Choroid plexus epithelial cell (primary cell): ENCODE results near the gene LRRC8D.
A peak's percentile ranks its signal among the peaks of the same experiment; 100 is the strongest.

Experiments
- DNase-seq: peaks from one replicate; pipeline ENCODE4 v3.0.0-alpha.2; 2010; ENCODE audit warnings: low read depth
- H3K4me3 ChIP-seq: 2 replicates; pipeline ENCODE4 v1.5.1; 2011; ENCODE audit warnings: low read depth, mild to moderate bottlenecking, control low read depth, low read length, moderate library complexity
- TF ChIP-seq, protein P1 (sequence below): conservative IDR thresholded peaks from 2 replicates; pipeline ENCODE4 v1.5.1; 2011; ENCODE audit warnings: low read depth, mild to moderate bottlenecking, control low read depth, inconsistent platforms, low read length, moderate library complexity

The LRRC8D gene

DNA sequence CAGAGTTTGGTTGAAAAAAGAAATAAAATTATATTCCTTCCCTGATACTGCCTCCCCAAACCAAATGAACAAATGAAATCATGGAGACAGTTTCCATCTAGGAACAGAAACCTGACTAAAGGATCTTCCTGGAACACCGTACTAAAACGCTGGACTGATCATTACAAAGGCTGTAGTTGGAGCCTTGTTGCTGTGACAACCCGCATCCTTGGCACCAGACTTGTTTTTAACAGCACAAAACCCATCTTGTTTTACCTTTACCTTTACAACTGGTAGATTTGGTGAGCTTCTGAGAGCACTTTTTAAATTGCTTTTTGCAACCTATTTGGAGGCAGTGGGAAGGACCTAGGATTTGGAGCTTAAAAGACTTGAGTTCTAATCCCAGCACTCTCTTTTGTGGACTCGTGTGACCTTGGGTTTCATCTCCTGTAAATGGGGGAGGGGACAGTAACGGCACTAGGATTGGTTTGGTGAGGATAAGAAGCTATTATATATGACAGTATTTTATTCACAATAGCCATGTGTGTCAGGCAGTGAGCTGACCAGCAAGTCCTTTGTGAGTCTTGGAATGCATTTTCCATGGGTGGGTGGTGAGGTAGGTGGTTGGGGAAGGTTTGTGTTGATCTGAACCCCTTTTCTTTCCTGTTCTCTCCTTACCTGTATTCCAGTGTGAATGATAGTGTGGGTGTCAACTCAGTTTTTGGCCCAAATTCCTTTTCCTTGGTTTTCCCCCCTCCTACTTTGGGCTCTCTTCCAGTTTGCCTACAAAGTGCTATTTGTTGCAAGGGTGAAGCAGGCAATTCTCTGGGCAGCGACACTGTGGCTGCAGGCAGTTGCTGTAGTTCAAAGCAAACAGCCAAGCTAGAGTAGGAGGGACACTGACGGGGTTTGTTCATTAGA is 12.6 kb downstream of the LRRC8D start:
- TF ChIP-seq, protein P1, sequence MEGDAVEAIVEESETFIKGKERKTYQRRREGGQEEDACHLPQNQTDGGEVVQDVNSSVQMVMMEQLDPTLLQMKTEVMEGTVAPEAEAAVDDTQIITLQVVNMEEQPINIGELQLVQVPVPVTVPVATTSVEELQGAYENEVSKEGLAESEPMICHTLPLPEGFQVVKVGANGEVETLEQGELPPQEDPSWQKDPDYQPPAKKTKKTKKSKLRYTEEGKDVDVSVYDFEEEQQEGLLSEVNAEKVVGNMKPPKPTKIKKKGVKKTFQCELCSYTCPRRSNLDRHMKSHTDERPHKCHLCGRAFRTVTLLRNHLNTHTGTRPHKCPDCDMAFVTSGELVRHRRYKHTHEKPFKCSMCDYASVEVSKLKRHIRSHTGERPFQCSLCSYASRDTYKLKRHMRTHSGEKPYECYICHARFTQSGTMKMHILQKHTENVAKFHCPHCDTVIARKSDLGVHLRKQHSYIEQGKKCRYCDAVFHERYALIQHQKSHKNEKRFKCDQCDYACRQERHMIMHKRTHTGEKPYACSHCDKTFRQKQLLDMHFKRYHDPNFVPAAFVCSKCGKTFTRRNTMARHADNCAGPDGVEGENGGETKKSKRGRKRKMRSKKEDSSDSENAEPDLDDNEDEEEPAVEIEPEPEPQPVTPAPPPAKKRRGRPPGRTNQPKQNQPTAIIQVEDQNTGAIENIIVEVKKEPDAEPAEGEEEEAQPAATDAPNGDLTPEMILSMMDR: no peak
- DNase-seq: no peak
- H3K4me3 ChIP-seq: no peak overlapping the region

DNA sequence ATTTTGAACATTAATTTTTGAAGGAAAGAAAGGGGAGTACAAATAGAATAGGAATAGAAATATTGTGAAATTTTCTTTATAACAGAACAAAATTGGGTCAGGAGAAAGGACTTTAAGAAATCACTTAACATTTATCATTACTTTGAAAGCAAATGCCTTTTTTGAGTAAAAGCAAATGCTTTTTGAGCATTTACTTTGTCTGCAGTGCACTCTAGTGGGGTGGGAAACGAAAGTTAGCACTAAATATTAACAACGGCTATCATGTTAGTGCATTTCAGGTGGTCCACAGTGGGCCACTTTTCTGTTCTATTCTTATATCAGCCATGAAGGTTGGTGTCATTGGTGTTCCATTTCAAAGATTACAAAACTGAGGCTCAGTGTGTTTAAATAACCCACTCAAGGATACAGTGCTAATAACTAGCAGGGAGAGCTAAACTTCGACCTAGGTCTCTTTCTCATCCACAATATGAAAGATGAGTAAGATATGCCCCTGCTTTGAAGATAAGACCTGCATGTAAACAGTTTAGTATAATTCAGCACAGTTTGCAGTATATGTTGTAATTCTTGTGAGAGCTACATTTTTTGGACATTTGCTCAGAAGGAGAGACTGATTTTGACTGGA is 13.4 kb downstream of the LRRC8D start:
- TF ChIP-seq, protein P1: no peak
- no peak overlapping the region for H3K4me3 ChIP-seq
- peak; percentile 54 for DNase-seq

DNA sequence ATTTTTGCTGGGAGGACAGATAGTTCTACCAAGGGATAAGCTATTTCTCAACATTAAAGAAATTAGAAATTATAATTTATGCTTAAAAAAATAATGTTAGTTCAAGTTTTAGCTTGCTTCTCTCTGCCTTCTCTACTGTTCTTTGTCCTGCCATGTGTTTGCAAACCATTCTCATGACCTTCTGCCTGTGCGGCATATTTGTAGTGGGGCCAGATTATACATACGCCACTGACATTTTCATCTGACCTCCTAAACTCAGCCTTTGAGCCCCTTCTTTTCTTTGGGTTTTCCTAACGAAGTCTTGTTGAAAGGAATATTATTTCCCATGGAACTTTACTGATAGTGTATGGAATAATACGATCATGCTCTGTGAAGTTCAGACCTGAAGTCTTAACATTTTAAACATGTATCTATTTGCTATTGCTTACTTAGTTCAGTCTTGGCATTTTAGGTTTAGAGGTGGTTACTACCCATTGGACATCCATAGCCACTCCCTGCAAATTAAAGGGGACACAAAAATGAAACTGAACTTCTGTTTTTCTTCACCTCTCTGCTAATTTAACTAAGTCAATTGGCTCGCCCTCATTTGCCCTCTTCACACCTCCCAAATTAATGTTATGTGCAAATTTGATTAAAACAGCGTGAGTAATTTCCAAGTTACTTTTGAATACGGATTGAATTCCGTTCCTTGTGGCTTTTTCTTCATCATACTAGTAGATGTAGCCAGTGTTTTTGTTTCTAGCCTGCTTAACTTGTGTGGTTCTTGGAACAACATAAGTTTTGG is 15.6 kb downstream of the LRRC8D start:
- no peak for DNase-seq
- TF ChIP-seq, protein P1: no peak
- no peak overlapping the region for H3K4me3 ChIP-seq

DNA sequence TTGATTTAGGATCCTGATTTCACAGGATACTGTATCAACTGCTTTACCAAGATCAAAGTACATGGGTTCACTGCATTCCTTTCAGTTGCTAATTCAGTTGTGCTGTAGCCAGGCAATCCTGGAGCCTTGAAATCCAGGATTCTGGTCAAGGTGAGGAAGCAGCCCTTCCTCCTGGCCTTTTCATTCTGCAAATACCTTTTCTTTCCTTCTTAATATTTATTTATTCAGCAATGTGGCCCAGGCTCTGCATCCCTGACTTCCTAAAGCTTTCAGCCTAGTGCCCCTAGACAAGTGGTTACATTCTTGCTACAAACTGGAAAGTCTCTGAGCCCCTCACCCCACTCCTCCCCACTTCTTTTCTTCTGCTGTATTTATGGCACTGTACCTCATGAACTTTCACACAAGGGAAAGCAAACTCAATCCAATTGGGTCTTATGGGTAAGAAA is 16.2 kb downstream of the LRRC8D start:
- no peak overlapping the region for H3K4me3 ChIP-seq
- TF ChIP-seq, protein P1: no peak
- DNase-seq: no peak

DNA sequence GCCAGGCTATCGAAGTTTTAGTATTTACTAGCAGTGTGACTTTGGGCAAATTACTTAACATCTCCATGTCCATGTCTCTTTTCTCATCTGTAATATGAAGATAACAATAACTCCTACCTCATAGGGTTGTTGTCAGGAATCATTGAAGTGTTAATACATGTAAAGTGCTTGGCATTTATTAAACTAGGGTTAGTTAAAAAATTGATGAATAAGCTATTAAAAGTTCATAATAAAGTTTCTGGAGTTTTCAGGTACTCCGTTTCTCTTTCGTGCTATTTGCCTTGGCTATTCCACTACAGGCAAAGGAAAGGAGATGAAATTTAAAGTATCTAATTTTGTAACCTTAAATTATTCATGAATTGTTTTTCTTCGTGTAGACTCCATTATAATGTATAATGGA is 16.7 kb downstream of the LRRC8D start:
- DNase-seq: no peak
- H3K4me3 ChIP-seq: no peak overlapping the region
- TF ChIP-seq, protein P1: no peak

DNA sequence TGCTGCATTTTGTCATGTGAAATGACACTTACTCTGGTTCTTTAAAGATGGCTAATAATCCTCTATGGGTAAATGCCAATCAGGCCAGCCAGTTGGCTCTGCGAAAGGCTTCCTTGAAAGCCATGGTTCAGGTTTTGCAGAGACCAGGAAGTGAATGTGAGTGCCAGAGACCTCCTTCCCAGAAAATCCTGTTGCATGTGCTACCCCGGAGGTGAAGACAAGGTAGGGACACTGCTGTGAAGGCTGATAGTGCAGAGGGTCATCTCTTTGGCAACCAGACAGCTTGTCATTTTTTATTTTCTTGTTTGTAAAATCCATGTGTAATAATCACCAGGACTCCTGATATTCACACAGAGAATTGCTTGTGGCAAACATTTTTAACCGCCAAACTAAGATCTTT is 18.7 kb downstream of the LRRC8D start:
- no peak for DNase-seq
- TF ChIP-seq, protein P1: no peak

More for the DNA sequence above, 18.7 kb downstream of the LRRC8D start:
- H3K4me3 ChIP-seq: no peak overlapping the region
